LoVo (cell line): ENCODE measurements around the gene STK17B.
A peak's percentile ranks its signal among the peaks of the same experiment; 100 is the strongest.
"Not testable (repeated sequence)": the region's sequence is repeated elsewhere in the genome, so short reads cannot be mapped to it uniquely, and the experiment has no call there.

Experiments
- DNase-seq: peaks from one replicate; pipeline ENCODE4 v3.0.0-alpha.2; 2016; ENCODE audit warnings: low spot score

Gene STK17B

DNA sequence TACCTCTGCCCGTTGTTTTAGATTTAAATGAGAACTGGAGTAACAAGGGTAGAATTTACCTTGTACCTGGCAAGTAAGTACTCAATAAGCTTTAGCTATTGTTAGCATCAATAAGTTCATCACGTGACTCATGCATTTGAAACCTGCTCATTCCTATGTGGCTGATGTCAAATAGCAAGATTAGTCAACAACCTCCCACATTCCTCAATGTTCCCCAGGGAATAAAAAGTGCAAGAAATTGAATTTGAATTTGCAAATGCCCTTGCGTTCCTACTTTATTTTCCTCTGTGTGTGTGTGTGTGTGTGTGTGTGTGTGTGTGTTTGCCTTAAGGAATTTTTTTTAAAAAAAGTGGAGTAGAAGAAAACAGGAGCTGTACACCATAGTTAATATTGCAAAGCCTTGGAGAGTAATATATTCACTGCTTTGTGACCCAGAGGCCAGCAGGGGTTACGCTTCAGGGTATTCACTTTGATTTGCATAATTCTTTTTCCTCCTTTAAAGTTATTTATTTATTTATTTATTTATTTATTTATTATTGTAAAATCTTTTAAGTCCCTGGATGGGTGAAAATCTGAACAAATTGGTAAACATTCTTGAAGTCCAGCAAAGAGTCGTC, 58.9 kb downstream of the STK17B start:
- peak; percentile 8 for DNase-seq

DNA sequence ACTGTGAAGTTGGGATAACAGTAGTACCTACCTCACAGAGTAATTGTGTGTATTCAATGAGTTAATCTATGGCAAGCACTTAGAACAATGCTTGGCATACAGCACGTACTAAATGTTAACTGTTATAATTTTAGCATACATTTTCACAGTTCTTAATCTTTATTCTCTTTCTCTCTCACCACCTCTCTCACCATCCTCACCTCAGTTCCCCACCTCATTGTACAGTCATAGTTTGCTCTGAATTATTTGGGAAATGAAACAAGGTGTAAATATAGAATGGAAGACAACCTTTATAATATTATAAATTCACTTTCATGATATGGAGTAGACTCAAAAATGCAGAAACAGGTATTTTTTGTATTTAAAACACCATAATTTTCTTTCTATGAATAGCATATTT, 62.8 kb downstream of the STK17B start:
- DNase-seq = no peak

- no peak for DNase-seq
Observed at GRCh38 chr2:196105951-196106350, 65.4 kb downstream of the STK17B start.

GRCh38 chr2:196104066-196104465, 67.3 kb downstream of the STK17B start:
- DNase-seq = no peak

DNA sequence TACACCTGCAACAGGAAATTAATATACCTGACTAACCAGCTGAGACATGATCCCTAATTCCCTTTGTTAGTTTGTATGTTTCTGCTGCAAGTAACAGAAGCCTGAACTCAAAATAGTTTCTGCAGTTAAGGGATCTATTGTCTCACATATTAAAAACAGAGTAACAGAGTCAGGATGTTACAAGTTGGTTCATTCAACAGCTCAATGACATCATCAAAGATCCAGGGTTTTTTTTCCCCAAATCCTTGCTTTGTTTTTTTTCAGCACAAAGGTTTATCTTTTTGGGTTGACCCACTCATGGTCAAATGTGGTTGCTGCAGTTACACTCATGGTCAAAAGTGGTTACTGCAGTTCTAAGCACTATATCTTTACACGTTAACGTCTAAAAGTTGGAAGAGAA, 67.8 kb downstream of the STK17B start:
- no peak for DNase-seq

- no peak for DNase-seq
Observed at GRCh38 chr2:196101325-196101991, 69.9 kb downstream of the STK17B start.

DNA sequence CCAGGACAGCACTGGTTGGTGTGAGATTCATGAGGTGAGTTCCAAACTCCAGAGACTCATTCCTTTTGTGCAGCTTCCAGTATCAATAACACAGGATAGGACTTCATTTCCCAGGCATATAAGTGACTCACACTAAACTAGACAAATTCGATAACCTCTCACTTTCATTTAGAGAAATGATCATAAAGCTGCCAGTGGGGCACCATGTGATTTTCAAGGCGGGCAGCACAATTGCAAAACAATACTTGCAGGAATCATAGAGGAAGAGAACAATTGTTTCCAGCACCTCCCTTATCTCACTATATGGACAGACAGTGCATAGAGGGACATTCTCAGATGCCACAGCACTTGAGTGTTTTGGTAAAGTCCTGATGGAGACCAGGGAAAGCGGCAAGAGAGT, 71.5 kb downstream of the STK17B start:
- no peak for DNase-seq

GRCh38 chr2:196097864-196098660, 73.3 kb downstream of the STK17B start:
- DNase-seq = no peak

- no peak for DNase-seq
Observed at GRCh38 chr2:196096982-196097745, 74.2 kb downstream of the STK17B start.

- no peak for DNase-seq
Observed at GRCh38 chr2:196096264-196096663, 75.1 kb downstream of the STK17B start.

- not testable (repeated sequence) for DNase-seq
Observed at GRCh38 chr2:196089448-196089847, 81.9 kb downstream of the STK17B start.

GRCh38 chr2:196088203-196088602, 83.2 kb downstream of the STK17B start:
- no peak for DNase-seq

- no peak for DNase-seq
Observed at GRCh38 chr2:196086517-196087368, 84.6 kb downstream of the STK17B start.

GRCh38 chr2:196083601-196084000, 87.8 kb downstream of the STK17B start:
- DNase-seq = no peak
